K562 (cell line): ENCODE data around the gene TOM1. TPM values are rescaled to one million over a fixed set of nuclear protein-coding genes. Genes with fewer than 3 reads are reported as not detected.
A peak's percentile ranks its signal among the peaks of the same experiment; 100 is the strongest.

Experiments
- BHLHE40 ChIP-seq: IDR thresholded peaks from 2 replicates; pipeline ENCODE4 v1.6.1; 2011; ENCODE audit warnings: low read length, improper control_type of control experiment
- ELF4 ChIP-seq: fragments of 450-650 bp; formaldehyde crosslinking; IDR thresholded peaks from 2 replicates; pipeline ENCODE4 v1.4.0; 2022; ENCODE audit warnings: missing genetic modification characterization
- ESRRA ChIP-seq: fragments of 450-650 bp; IDR thresholded peaks from 2 replicates; pipeline ENCODE4 v1.6.1; 2014; ENCODE audit warnings: low read depth, mild to moderate bottlenecking, moderate library complexity, borderline replicate concordance
- GABPA ChIP-seq: fragments of 200-800 bp; sonication (Bioruptor generic); conservative IDR thresholded peaks from 2 replicates; pipeline ENCODE4 v1.6.1; 2016; ENCODE audit warnings: low read depth, missing genetic modification characterization, missing compliant biosample characterization
- GTF2E2 ChIP-seq: fragments of 200-800 bp; sonication (Bioruptor generic); IDR thresholded peaks from 2 replicates; pipeline ENCODE4 v1.6.1; 2016; ENCODE audit warnings: missing genetic modification characterization, missing compliant biosample characterization
- L3MBTL2 ChIP-seq: fragments of 450-650 bp; IDR thresholded peaks from 2 replicates; pipeline ENCODE4 v1.6.1; 2016; ENCODE audit warnings: mild to moderate bottlenecking, moderate library complexity
- MECOM ChIP-seq: fragments of 250-450 bp; sonication (Bioruptor Pico); IDR thresholded peaks from 2 replicates; pipeline ENCODE4 v1.8.0; 2022; ENCODE audit warnings: inconsistent platforms
- POLR2A ChIP-seq: fragments of 450-650 bp; conservative IDR thresholded peaks from 2 replicates; pipeline ENCODE4 v1.6.1; 2016
- POLR3A ChIP-seq: IDR thresholded peaks from 2 replicates; pipeline ENCODE4 v1.6.1; 2011; ENCODE audit warnings: borderline replicate concordance, mild to moderate bottlenecking, moderate library complexity; ENCODE audit not compliant: insufficient read length, insufficient read depth; ENCODE audit errors: extremely low read depth
- TAF1 ChIP-seq: IDR thresholded peaks from 2 replicates; pipeline ENCODE4 v1.6.1; 2011; ENCODE audit warnings: mild to moderate bottlenecking, low read length, moderate library complexity; ENCODE audit not compliant: insufficient read depth, control insufficient read depth, severe bottlenecking; ENCODE audit errors: extremely low read depth
- TOE1 ChIP-seq, 2 experiments: fragments of 450-650 bp in 1 of 2; sonication (generic) in 1 of 2; formaldehyde crosslinking in 1 of 2; IDR thresholded peaks; 2 replicates each; pipeline versions ENCODE4 v1.7.1 to v1.8.0; 2016 to 2022; ENCODE audit warnings: borderline replicate concordance in 2 of 2, mild to moderate bottlenecking in 2 of 2, antibody characterized with exemption in 1 of 2, inconsistent platforms in 1 of 2, low read depth in 1 of 2, missing genetic modification reagents in 1 of 2, moderate library complexity in 1 of 2
- XRCC5 ChIP-seq: fragments of 200-400 bp; formaldehyde crosslinking; IDR thresholded peaks from 2 replicates; pipeline ENCODE4 v1.6.1; 2017; ENCODE audit warnings: low read depth, mild to moderate bottlenecking, low read length
- ZEB2 ChIP-seq: fragments of 450-650 bp; IDR thresholded peaks from 2 replicates; pipeline ENCODE4 v1.6.1; 2016
- ZFX ChIP-seq: sonication (generic); formaldehyde crosslinking; IDR thresholded peaks from 2 replicates; pipeline ENCODE4 v1.8.0; 2022; ENCODE audit warnings: mild to moderate bottlenecking, missing genetic modification reagents, moderate library complexity
- ZNF79 ChIP-seq: fragments of 250-450 bp; sonication (Bioruptor Pico); IDR thresholded peaks from 2 replicates; pipeline ENCODE4 v1.4.0; 2020; ENCODE audit warnings: low read depth, mild to moderate bottlenecking, moderate library complexity
- polyA plus RNA-seq, 8 experiments: library from polyadenylated mRNA; depleted of rRNA in 4 of 8; stranded (reverse) in 5 of 8; unstranded in 3 of 8; fragments of >200 nt; fragmentation: Nextera tagmentation in 2 of 8; fragmentation: Illumina TruSeq in 1 of 8; extraction: Ambion mirVana in 2 of 8; extraction: Trizol in 1 of 8; gene quantifications; 2 replicates each; pipeline versions ENCODE4 v1.2.1 to v1.2.3, GENCODE V29; 2011 to 2014; ENCODE audit warnings: inconsistent platforms in 1 of 8, missing spikeins in 1 of 8
- total RNA-seq, 7 experiments: library from RNA; depleted of rRNA in 6 of 7; stranded (reverse); fragments of >200 nt in 6 of 7; fragmentation: Illumina TruSeq in 2 of 7; extraction: Trizol in 2 of 7; gene quantifications; 2 replicates each; pipeline versions ENCODE4 v1.2.1 to v1.2.3, GENCODE V29; 2011 to 2021; ENCODE audit warnings: low replicate concordance in 1 of 7
- TF ChIP-seq, protein P1 (sequence below): sonication (generic); formaldehyde crosslinking; IDR thresholded peaks from 2 replicates; pipeline ENCODE4 v1.8.0; 2022; ENCODE audit warnings: mild to moderate bottlenecking, low read depth, missing genetic modification reagents

The TOM1 gene
- total and polyA plus RNA-seq, 9 of the 15 experiments (the other 6 are each of a cell fraction or from before 2014, with no cell fraction given), result 0.64 to 20.6 (median 12.0) TPM

DNA sequence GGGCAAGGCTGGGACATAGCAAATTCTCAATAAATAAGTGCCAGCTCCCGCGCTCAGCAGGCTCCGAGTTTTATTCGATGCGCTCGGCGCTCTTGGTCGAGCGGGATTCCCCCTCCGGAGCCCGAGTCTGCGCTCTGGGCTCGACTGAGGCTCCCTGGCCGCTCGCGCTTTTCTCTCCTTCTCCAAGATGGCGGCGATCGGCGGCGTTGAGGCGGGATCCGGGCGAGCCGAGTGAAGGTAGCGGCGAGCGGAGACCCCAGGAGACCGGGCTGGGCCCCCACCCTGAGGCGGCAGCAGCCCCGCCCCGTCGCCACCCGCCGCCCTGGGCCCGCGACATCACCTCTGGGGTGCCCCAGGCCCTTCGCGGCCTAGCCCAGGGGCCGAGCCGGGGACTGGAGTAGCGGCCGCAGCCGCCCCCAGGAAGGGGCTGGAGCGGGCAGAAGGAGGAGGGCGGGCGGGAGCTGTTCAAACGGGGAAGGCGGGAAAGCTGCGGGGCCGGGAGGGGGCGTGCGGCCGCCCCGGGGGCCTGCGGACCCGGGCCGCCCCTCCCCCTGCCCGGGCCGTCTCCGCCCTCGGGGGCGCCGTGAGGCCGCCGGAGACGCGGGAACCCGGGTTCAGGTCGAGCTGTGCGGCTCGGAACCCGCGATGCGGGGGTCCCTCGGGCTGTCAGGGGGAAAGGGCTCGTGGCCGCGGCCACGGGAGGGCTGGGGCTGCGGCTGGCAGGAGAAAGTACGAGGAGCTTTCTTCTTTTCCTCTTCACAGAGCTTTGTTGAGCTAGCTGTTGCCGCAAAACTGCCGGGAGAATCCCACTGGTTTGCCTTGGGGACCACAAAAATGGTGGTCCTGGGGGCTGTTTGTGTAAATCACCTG is 42.1 kb upstream of the TOM1 start, which contains the start of gene HMGXB4 (continued):
- TF ChIP-seq BHLHE40 (0 out of 2 replicates have a peak, but pooled peaks have one; percentile 23), ELF4 (CRISPR knock-in tag) (no peak), TAF1 (peak; percentile 88), ZNF79 (CRISPR knock-in tag) (no peak), ZEB2 (peak; percentile 52; the same call in 1 of the 2 replicates), GABPA (tag) (0 out of 2 replicates have a peak, but pooled peaks have one; percentile 15), ZFX (peak; percentile 100), POLR2A (peak; percentile 73), ESRRA (no peak), XRCC5 (peak; percentile 99), L3MBTL2 (peak; percentile 86), GTF2E2 (tag) (peak; percentile 64; the same call in 1 of the 2 replicates), TOE1 (IDR thresholded peaks at IDR 0.05; ENCODE audit: borderline replicate concordance) (0 out of 2 replicates have a peak, but pooled peaks have one; percentile 27), TOE1 (CRISPR knock-in tag; IDR thresholded peaks at IDR 0.05; ENCODE audit: borderline replicate concordance, low read depth) (no peak), POLR3A (no peak), MECOM (CRISPR knock-in tag) (no peak)
- TF ChIP-seq, protein P1, sequence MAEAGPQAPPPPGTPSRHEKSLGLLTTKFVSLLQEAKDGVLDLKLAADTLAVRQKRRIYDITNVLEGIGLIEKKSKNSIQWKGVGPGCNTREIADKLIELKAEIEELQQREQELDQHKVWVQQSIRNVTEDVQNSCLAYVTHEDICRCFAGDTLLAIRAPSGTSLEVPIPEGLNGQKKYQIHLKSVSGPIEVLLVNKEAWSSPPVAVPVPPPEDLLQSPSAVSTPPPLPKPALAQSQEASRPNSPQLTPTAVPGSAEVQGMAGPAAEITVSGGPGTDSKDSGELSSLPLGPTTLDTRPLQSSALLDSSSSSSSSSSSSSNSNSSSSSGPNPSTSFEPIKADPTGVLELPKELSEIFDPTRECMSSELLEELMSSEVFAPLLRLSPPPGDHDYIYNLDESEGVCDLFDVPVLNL, result peak; percentile 27; the same call in 1 of the 2 replicates
